ENCODE data around the gene NAA80. TPM values are rescaled to one million over a fixed set of nuclear protein-coding genes. Genes with fewer than 3 reads are reported as not detected.

The NAA80 gene
- polyA plus RNA-seq, 1 of the 3 experiments (the other 2 are of a cell fraction): 10.5 TPM

GRCh38 chr3:50340147-50340447 lies 40.9 kb upstream of the NAA80 start:
- Histone ChIP-seq H3K9me3 (no peaks in the 10 kb centered on the region), H3K27me3 (ENCODE audit: insufficient read depth) (no peaks in the 10 kb centered on the region), H3K4me3 (ENCODE audit: low read depth in 2 of 2, low read length in 1 of 2) (no peak overlapping the region), H3K36me3 (replicated peaks in 1 of 2; ENCODE audit: control insufficient read depth in 1 of 2, insufficient read depth in 2 of 2, low read length in 1 of 2) (no peaks in the 10 kb centered on the region), H3F3A (replicated peaks; ENCODE audit: insufficient read depth) (no peaks in the 10 kb centered on the region), H3K4me1 (ENCODE audit: control insufficient read depth in 1 of 2, insufficient read depth in 2 of 2, low read depth in 1 of 2, low read length in 1 of 2) (peaks cover 5 to 22% of the 10 kb centered on the region in 2 experiments), H3K27ac (ENCODE audit: low read depth in 2 of 2, low read length in 1 of 2) (no peak overlapping the region), H3K4me2 (no peak overlapping the region), H3K9ac (no peak overlapping the region), H3K79me2 (ENCODE audit: insufficient read depth) (peaks cover 29% of the 10 kb centered on the region), H3K9me2 (no peaks in the 10 kb centered on the region), H2AFZ (ENCODE audit: low read depth) (no peak overlapping the region), H4K20me1 (ENCODE audit: insufficient read depth) (no peaks in the 10 kb centered on the region)
- TF ChIP-seq RXRA (IDR thresholded peaks at IDR 0.05; ENCODE audit: borderline replicate concordance, low read depth) (no peak), FOXJ3 (CRISPR knock-in tag; IDR thresholded peaks at IDR 0.05) (no peak), NRF1 (IDR thresholded peaks at IDR 0.05; ENCODE audit: low read depth, low read length) (no peak), USF2 (IDR thresholded peaks at IDR 0.05; ENCODE audit: borderline replicate concordance, low read depth, low read length) (no peak), POLR2AphosphoS5 (IDR thresholded peaks at IDR 0.05; ENCODE audit: low read depth, low read length) (no peak), EP300 (IDR thresholded peaks at IDR 0.05; ENCODE audit: borderline replicate concordance in 1 of 2, low read depth in 1 of 2, low read length in 1 of 2) (no peak), MEF2A (IDR thresholded peaks at IDR 0.05; ENCODE audit: borderline replicate concordance, low read depth) (no peak), GATA2 (CRISPR knock-in tag; IDR thresholded peaks at IDR 0.05) (no peak), MAX (IDR thresholded peaks at IDR 0.05; ENCODE audit: low read depth) (no peak), ZBTB33 (IDR thresholded peaks at IDR 0.05; ENCODE audit: borderline replicate concordance, low read depth) (no peak), EZH2phosphoT487 (IDR thresholded peaks at IDR 0.05; ENCODE audit: borderline replicate concordance, low read depth) (no peak), MXI1 (IDR thresholded peaks at IDR 0.05; ENCODE audit: low read depth, low read length) (no peak), FOXM1 (IDR thresholded peaks at IDR 0.05; ENCODE audit: low read depth) (no peak), GABPA (IDR thresholded peaks at IDR 0.05; ENCODE audit: low read depth) (no peak), YY1 (IDR thresholded peaks at IDR 0.05; ENCODE audit: low read depth) (no peak)
- TF ChIP-seq, protein P1, sequence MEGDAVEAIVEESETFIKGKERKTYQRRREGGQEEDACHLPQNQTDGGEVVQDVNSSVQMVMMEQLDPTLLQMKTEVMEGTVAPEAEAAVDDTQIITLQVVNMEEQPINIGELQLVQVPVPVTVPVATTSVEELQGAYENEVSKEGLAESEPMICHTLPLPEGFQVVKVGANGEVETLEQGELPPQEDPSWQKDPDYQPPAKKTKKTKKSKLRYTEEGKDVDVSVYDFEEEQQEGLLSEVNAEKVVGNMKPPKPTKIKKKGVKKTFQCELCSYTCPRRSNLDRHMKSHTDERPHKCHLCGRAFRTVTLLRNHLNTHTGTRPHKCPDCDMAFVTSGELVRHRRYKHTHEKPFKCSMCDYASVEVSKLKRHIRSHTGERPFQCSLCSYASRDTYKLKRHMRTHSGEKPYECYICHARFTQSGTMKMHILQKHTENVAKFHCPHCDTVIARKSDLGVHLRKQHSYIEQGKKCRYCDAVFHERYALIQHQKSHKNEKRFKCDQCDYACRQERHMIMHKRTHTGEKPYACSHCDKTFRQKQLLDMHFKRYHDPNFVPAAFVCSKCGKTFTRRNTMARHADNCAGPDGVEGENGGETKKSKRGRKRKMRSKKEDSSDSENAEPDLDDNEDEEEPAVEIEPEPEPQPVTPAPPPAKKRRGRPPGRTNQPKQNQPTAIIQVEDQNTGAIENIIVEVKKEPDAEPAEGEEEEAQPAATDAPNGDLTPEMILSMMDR (IDR thresholded peaks at IDR 0.05): no peak
- ChIA-PET POLR2A (no interaction called here), CTCF (interaction anchor here (0.9 to 6.8 kb wide), 3 partner anchors 9 to 89 kb away, joined by 3 to 40 read pairs (median 3); partner anchors contain the start of genes CYB561D2 and NPRL2)
- 94% methylated on average over 9 of the region's 9 CpGs for WGBS (ENCODE audit: low lambda C conversion rate)
- DNase-seq: no peak

Measured in SK-N-SH (cell line).